BLaER1 treated with 17β-estradiol and CSF1 and Interleukin-3, amounts not matched to agents 10 nM and 100 nM (cell line): ENCODE data around the gene MGAT1.
"Not testable (repeated sequence)": the region's sequence is repeated elsewhere in the genome, so short reads cannot be mapped to it uniquely, and the experiment has no call there.

ENCODE experiments used
- H3K27ac ChIP-seq, 11 experiments: shearing (Covaris generic); formaldehyde crosslinking; 2 replicates each; pipeline ENCODE4 v1.8.1; 2022
- H3K27me3 ChIP-seq, 11 experiments: shearing (Covaris generic); formaldehyde crosslinking; 2 replicates each; pipeline ENCODE4 v1.8.1; 2022
- H3K36me3 ChIP-seq, 11 experiments: shearing (Covaris generic); formaldehyde crosslinking; 2 replicates each; pipeline ENCODE4 v1.8.1; 2022
- H3K4me1 ChIP-seq, 10 experiments: shearing (Covaris generic); formaldehyde crosslinking; 2 replicates each; pipeline ENCODE4 v1.8.1; 2022
- H3K4me2 ChIP-seq, 11 experiments: shearing (Covaris generic); formaldehyde crosslinking; 2 replicates each; pipeline ENCODE4 v1.8.1; 2022
- H3K4me3 ChIP-seq, 10 experiments: shearing (Covaris generic); formaldehyde crosslinking; 2 replicates each; pipeline ENCODE4 v1.8.1; 2022
- H3K9ac ChIP-seq, 11 experiments: shearing (Covaris generic); formaldehyde crosslinking; 2 replicates each; pipeline ENCODE4 v1.8.1; 2022
- H3K9me3 ChIP-seq, 11 experiments: shearing (Covaris generic); formaldehyde crosslinking; replicated peaks in 1 of 11; 2 replicates each; pipeline ENCODE4 v1.8.1; 2022
- H4K20me1 ChIP-seq, 11 experiments: shearing (Covaris generic); formaldehyde crosslinking; 2 replicates each; pipeline ENCODE4 v1.8.1; 2022
- Cebpa-rat ChIP-seq, 11 experiments: shearing (Covaris generic); IDR thresholded peaks; 2 replicates each; pipeline ENCODE4 v1.8.1; 2022

The MGAT1 gene

GRCh38 chr5:180786531-180787398 lies 15.8 kb downstream of the MGAT1 start:
- Histone ChIP-seq H3K9me3 (peaks cover 0 to 4% (median 0%) of the 10 kb centered on the region in 11 experiments; a peak in 1 of 22 replicates), H3K27me3 (no peaks in the 10 kb centered on the region), H3K4me2 (peak overlapping the region; percentile 13 to 56 (median 42); a peak in 18 of 22 replicates), H3K36me3 (peaks cover 31 to 45% (median 41%) of the 10 kb centered on the region in 11 experiments), H3K9ac (peak overlapping the region in 9 of 11 experiments; percentile 19 to 57 (median 40); a peak in 14 of 22 replicates), H4K20me1 (peaks cover 57 to 97% (median 70%) of the 10 kb centered on the region in 11 experiments), H3K4me1 (peaks cover 28 to 71% (median 48%) of the 10 kb centered on the region in 10 experiments), H3K4me3 (no peak overlapping the region), H3K27ac (peak overlapping the region in 10 of 11 experiments; percentile 10 to 50 (median 32); a peak in 12 of 22 replicates)
- no peak for TF ChIP-seq Cebpa-rat (IDR thresholded peaks at IDR 0.05)

GRCh38 chr5:180785794-180786221 lies 16.8 kb downstream of the MGAT1 start:
- Histone ChIP-seq H3K27ac (peak overlapping the region in 7 of 11 experiments; percentile 4 to 50 (median 18); a peak in 4 of 22 replicates), H3K9ac (peak overlapping the region in 4 of 11 experiments; percentile 7 to 57 (median 36); a peak in 4 of 22 replicates), H3K27me3 (no peaks in the 10 kb centered on the region), H3K36me3 (peaks cover 22 to 35% (median 32%) of the 10 kb centered on the region in 11 experiments), H3K4me2 (peak overlapping the region in 6 of 11 experiments; percentile 10 to 55 (median 47); a peak in 6 of 22 replicates), H3K4me1 (peaks cover 31 to 63% (median 41%) of the 10 kb centered on the region in 10 experiments), H3K4me3 (no peak overlapping the region), H3K9me3 (peaks cover 0 to 4% (median 0%) of the 10 kb centered on the region in 11 experiments; a peak in 1 of 22 replicates), H4K20me1 (peaks cover 47 to 87% (median 60%) of the 10 kb centered on the region in 11 experiments)
- TF ChIP-seq Cebpa-rat (IDR thresholded peaks at IDR 0.05) = no peak

GRCh38 chr5:180785121-180785781 lies 17.4 kb downstream of the MGAT1 start:
- H3K4me3 ChIP-seq = no peak overlapping the region
- H3K9ac ChIP-seq = peak overlapping the region in 4 of 11 experiments; percentile 7 to 57 (median 36); a peak in 3 of 22 replicates
- H3K4me2 ChIP-seq = peak overlapping the region in 5 of 11 experiments; percentile 10 to 55 (median 52); a peak in 4 of 22 replicates
- no peaks in the 10 kb centered on the region for H3K27me3 ChIP-seq
- H3K9me3 ChIP-seq = peaks cover 0 to 4% (median 0%) of the 10 kb centered on the region in 11 experiments; a peak in 1 of 22 replicates
- peaks cover 31 to 57% (median 38%) of the 10 kb centered on the region in 10 experiments for H3K4me1 ChIP-seq
- H3K36me3 ChIP-seq = peaks cover 16 to 30% (median 26%) of the 10 kb centered on the region in 11 experiments
- TF ChIP-seq Cebpa-rat (IDR thresholded peaks at IDR 0.05) = no peak
- peak overlapping the region in 5 of 11 experiments; percentile 4 to 35 (median 18); a peak in 2 of 22 replicates for H3K27ac ChIP-seq
- H4K20me1 ChIP-seq = peaks cover 42 to 81% (median 55%) of the 10 kb centered on the region in 11 experiments

GRCh38 chr5:180784497-180785097 lies 18.0 kb downstream of the MGAT1 start:
- H3K27me3 ChIP-seq = no peaks in the 10 kb centered on the region
- no peak overlapping the region for H3K9ac ChIP-seq
- H3K4me2 ChIP-seq = no peak overlapping the region
- no peak overlapping the region for H3K4me3 ChIP-seq
- TF ChIP-seq Cebpa-rat (IDR thresholded peaks at IDR 0.05) = no peak
- H3K36me3 ChIP-seq = peaks cover 9 to 23% (median 20%) of the 10 kb centered on the region in 11 experiments
- peaks cover 35 to 75% (median 48%) of the 10 kb centered on the region in 11 experiments for H4K20me1 ChIP-seq
- peaks cover 31 to 51% (median 38%) of the 10 kb centered on the region in 10 experiments for H3K4me1 ChIP-seq
- peaks cover 0 to 4% (median 0%) of the 10 kb centered on the region in 11 experiments; a peak in 1 of 22 replicates for H3K9me3 ChIP-seq
- no peak overlapping the region for H3K27ac ChIP-seq

DNA sequence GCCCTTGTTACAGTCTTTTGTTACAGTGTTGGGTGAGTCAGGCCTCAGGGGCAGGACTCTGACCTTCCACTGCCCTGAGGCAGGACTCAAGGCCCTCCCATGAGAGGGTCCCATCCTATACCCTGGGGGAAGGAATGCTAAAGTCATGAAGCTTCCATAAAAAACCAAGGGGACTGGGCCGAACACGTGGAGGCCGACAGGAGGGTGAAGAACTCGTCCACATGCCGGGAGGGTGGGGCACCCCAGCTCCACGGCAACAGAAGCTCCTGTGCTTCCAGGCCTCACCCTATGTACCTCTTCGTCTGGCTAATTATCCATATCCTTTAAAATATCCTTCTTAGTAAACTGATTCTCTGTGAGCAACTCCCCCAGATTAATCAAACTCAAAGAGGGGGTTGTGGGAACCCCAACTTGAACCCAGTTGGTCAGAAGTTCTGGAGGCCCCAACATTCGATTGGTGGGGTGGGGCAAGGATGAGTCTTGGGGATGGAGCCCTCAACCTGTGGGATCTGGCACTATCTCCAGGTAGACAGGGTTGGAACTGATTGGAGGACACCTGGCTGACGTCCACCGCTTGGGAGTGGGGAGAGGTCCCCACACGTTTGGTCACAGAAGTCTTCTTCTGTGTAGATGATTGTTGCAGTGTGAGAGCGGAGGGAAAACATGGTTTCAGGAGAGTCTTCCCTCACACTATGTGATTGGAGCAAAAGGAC lies 19.1 kb downstream of the MGAT1 start:
- no peak for TF ChIP-seq Cebpa-rat (IDR thresholded peaks at IDR 0.05)
- Histone ChIP-seq H3K9me3 (peaks cover 0 to 4% (median 0%) of the 10 kb centered on the region in 11 experiments; a peak in 1 of 22 replicates), H3K4me2 (no peak overlapping the region), H3K27me3 (no peaks in the 10 kb centered on the region), H3K4me1 (peaks cover 31 to 41% (median 38%) of the 10 kb centered on the region in 10 experiments), H4K20me1 (peaks cover 25 to 64% (median 37%) of the 10 kb centered on the region in 11 experiments), H3K36me3 (peaks cover 0 to 12% (median 9%) of the 10 kb centered on the region in 11 experiments; a peak in 16 of 22 replicates), H3K4me3 (no peak overlapping the region), H3K9ac (no peak overlapping the region), H3K27ac (no peak overlapping the region)

GRCh38 chr5:180782748-180783147 lies 19.9 kb downstream of the MGAT1 start:
- no peak for TF ChIP-seq Cebpa-rat (IDR thresholded peaks at IDR 0.05)
- H3K36me3 ChIP-seq = peaks cover 0 to 5% (median 3%) of the 10 kb centered on the region in 11 experiments; a peak in 12 of 22 replicates
- H3K4me1 ChIP-seq = peaks cover 25 to 37% (median 31%) of the 10 kb centered on the region in 10 experiments
- no peak overlapping the region for H3K9ac ChIP-seq
- H3K9me3 ChIP-seq = peaks cover 0 to 4% (median 0%) of the 10 kb centered on the region in 11 experiments; a peak in 1 of 22 replicates
- H3K4me3 ChIP-seq = no peak overlapping the region
- H3K27me3 ChIP-seq = no peaks in the 10 kb centered on the region
- H3K27ac ChIP-seq = no peak overlapping the region
- H3K4me2 ChIP-seq = no peak overlapping the region
- peaks cover 18 to 56% (median 29%) of the 10 kb centered on the region in 11 experiments for H4K20me1 ChIP-seq

DNA sequence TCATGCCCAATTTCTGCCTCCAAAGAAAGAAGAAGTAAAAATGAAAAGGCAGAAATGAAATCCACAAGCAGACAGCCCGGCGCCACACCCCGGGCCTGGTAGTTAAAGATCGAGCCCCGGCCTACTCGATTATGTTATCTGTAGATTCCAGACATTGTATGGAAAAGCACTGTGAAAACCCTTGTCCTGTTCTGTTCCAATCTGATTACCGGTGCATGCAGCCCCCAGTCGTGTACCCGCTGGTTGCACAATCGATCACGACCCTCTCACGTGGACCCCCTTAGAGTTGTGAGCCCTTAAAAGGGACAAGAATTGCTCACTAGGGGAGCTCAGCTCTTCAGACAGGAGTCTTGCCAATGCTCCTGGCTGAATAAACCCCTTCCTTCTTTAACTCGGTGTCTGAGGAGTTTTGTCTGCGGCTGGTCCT lies 20.7 kb downstream of the MGAT1 start:
- not testable (repeated sequence) for H3K4me2 ChIP-seq, H3K9ac ChIP-seq, H3K36me3 ChIP-seq

More for the DNA sequence above, 20.7 kb downstream of the MGAT1 start:
- not testable (repeated sequence) for H3K27ac ChIP-seq, H3K9me3 ChIP-seq, H3K4me3 ChIP-seq, H3K27me3 ChIP-seq
- peaks cover 10 to 48% (median 21%) of the 10 kb centered on the region in 11 experiments; a peak in 21 of 22 replicates for H4K20me1 ChIP-seq
- H3K4me1 ChIP-seq = peaks cover 17 to 28% (median 22%) of the 10 kb centered on the region in 10 experiments
